ENCODE results near the gene PRDM11.

Gene PRDM11

DNA sequence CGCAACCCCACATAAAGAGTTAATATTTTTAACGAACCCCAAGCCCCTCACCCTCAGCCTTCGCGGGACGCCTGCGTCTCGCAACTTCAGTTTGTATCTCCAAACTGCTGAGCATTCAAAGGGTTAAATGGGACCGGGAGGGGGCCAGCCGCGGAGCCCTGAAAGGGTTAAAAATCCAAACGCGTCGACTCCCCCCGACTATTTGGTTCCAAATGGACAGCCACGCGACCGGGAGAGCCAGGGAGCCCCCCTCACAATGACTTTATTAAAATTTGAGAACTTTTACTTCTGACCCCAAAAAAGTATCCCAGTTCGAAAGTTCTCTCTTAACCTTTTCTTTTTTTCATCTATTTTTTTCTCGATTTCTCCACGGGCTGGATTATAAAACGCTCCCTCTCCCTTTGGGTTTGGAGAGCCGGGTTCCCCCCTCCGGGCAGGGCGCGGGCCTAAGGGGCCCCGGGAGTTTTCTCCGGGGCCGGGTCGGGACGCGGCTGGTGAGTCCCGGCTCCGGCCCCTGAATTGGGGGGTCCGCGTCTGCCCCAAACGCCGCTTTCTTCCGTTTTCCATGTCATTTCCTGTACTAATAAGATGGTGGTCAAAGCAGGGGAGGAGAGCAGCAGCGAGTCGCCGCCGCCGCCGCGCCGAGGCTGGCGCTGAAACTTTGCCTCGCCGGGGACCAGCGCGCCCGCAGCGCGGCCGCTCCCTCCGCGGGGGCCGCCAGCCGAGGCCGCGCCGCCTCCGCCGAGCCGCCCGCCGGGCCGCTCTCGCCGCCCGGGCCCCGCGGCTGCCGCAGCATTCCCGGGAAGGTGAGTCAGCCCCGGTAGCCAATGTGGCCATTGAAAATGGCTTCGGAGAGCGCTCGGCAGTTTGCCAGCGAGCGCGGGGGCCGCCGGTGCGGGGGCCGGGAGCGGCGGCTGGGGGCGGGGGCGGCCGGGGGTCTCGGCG, at the start of gene PRDM11:
Gene PRDM11, plus strand, starts transcription at position 568 of the 945 bp plus-strand sequence. CDS start 35,128 bp downstream, outside the sequence.
- DNase-seq, result peak; percentile 30

DNA sequence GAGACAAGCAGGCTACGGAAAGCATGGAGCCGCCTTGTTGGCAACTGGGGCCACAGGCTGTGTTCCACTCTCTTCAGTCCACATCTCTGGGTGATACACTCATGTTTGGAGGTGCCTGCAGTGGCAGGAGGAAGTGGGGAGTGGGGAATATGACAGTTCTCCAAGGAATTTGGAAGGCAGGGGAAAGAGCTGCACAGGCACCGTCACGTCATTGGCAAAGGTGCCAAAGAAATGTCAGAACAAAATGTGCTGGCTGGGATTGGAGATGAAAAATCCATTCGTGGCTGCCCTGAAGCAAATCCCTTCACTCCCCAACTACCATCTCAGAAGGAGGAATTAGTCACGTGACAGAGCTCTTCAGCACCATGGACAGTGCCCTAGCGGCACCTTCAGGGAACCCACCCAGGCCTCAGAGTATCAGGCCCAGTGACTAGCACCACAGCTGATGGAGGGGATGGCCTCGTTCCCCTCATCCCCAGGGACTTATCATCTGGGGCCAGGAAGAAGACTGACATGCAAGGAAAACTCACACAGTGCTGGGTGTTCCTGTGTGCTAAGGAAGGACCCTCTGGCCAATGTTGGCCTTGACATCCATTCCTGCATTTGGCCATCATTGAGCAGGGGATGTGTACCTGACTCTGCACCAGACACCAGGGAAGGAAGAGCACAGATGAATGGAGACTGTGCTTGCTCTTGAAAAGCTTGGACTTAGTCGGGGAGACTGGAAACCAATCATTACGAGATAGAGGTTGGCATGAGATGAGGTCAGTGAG, 48.5 kb upstream of the PRDM11 start:
- DNase-seq, result no peak

DNA sequence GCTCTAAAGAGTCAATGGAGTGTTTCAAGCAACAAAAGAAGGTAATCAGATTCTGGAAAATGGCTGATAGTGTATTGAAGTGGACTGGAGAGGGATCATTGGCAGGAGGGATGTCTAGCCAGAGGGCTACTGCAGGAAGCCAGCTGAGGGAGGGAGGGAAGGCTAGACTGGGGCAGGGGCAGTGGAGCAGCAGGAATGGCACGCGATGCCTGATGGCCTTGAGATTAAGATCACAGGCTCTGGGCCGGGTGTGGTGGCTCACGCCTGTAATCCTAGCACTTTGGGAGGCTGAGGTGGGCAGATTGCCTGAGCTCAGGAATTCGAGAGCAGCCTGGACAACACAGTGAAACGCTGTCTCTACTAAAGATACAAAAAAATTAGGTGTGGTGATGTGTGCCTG, 47.5 kb upstream of the PRDM11 start:
- DNase-seq, result no peak

DNA sequence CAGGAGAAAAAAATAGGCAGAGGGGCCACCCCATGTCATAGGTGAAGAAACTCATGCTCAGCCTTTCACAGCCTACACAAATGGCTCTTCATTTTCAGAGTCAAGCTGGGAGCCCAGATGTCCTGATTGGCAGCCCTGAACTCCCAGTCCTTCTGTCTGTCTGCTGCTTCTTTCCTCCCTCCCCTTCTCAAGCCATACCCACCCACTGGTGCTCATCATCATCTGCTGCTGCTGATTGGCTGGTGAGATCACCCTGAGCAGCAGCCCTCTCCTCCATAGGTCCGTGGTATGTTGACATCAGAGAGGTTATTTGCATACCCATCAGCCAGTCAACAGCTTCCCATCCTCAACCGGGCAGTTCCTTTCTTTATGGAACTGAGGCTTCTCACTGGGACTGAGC, 46.1 kb upstream of the PRDM11 start:
- no peak for DNase-seq

DNA sequence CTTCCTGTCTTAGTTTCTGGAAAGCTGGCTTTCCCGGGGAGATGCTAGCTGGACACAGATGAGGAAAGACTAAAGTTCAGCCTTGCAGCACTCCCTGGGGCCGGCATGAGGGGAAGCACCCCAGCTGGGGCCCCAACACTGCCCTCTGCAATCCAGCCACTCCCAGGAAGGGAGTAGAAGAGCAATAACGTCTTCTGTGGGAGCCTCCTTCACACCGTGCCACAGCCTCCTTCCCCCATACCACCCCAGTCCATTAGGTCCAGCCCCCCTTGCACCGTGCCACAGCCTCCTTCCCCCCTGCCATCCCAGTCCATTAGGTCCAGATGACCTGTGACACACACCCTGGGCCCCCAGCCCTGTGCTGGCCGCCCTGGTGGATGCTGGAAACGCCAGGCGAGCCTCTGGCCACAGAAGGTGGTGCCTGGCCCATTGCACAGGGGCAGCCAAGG, 44.1 kb upstream of the PRDM11 start:
- DNase-seq, result no peak

DNA sequence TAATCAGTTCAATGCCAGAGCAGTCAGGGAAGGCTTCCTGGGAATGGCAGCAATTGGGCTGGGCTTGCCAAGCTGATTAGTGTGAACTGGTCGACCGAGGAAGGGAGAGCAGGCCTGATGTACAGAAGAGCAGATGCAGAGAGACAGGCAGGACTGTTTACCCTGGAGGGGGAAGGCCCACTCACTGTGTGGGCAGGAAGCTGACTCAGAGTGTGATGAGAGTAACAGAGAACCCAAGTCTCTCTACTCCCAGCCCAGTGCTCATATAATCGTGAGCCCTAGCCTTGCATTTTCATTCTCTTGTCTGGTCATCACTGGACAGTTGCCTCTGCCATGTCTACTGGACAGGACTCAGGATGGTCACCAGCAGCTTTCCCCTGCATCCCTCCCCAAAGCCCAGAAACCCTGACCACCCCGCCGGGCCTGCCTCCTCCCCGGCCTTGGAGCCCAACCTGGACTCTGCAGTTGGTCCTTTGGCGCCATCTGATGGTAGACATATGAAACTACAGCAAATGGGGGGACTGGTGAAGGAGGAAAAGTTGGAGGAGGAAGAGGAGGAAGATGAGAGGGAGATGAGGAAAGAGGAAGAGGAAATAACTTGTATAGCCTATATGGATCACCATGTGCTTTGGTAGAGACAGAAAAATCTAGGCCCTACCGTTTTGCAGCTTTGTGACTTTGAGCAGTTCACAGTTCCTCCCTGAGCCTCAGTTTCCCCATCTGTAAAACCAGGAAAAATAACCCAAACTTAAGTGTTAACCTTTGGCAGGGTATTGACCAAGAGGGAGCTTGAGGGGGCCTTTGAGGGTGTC, 43.4 kb upstream of the PRDM11 start:
- peak; percentile 67 for DNase-seq

DNA sequence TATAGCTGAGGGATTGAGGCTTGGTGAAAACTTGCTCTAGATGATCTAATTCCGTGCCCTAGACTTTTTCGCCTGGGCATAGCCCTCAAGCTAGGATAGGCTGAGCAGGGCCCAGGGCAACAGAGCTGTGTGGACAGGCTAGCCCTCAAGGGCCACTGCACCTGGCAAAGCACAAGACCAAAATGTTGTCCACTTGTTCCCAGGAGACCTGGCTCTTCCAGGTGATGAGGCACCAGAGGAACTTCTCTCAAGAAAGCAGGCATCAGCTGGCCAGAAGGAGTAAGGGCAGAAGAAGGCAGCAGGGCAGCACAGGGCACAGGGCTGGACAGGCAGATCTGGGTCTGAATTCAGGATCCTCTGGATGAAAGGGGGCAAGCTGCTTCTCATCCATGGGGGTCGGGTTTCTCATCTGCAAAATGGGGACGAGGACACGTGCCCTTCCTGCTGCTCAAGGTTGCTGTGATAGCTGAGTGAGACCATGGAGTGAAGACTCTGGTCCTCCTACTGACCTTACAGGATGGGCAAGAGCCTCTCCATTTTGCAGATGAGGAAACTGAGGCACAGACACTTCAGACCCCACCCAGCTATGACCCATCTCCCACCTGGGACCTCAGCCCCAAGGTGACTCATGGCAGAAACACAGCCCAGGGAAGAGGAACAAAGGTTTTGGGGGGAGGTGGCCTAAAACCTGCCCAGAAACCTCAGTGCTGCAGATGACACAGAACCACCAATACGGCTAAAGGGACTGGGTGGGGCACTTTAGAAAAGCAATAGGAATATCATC, 42.2 kb upstream of the PRDM11 start:
- DNase-seq, result no peak

DNA sequence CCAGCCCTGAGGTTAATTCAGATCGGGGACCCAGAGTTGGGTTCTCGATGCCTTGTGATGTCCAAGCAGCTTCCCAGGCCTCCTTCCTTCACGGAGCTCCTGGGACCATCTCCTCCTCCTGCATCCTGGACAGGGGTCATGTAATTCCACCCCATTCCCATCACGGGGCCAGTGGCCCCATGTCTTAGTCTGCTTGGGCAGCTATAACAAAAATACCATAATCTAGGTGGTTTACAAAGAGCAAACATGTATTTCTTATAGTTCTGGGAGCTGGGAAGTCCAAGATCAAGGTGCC, 41.7 kb upstream of the PRDM11 start:
- no peak for DNase-seq

DNA sequence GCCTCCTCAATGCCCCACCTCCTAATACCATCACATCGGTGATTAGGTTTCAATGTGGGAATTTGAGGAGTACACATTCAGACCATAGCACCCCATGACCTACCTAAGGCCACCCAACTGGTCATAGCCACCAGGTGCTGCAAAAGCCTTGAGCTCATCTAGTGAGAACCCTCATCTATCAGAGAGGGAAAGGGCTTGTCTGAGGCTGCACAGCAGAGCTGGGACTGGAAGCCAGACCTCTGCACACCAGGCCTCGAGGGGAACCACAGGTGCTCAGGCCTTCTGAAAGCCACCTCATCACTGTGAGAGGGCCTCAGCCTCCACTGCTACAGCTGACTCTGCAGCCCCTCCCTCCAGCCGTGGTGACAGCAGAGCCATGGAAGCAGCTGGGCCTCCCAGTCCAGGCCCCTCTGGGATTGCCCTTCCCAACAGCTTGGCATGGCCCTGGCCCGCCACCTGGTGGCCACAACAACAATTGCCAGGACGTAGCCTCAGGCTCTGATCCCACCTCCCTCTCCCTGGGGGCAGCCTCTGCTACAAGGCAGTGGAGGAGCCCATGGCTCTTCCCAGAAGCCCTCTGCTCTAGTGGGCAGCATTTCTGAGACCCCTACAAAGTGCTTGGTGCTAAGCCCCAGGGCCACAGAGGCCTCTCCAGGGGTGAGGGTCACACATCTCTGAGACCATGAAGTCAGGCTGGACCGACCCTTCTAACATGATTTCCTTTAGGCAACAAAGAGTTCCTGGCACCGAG, 41.0 kb upstream of the PRDM11 start:
- DNase-seq, result peak; percentile 67

DNA sequence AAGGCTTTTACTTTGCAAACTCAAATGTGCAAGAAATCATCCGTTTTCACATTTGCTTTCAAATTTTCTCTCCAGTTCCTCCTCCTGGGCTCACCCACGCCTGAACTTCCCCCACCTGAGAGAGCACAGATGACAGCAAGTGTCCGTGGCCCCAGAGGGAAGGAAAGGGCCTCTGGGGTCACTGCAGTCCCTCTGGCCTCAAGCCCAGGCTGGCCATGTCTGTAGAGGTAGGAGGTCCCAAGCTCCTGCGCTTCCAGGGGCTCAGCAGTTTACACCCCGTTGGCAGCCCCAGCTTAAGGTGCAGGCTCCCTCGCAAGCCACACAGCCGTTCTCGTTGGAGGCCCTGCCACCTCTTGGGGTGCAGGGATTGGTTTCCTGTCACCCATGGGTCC, 40.5 kb upstream of the PRDM11 start:
- no peak for DNase-seq

DNA sequence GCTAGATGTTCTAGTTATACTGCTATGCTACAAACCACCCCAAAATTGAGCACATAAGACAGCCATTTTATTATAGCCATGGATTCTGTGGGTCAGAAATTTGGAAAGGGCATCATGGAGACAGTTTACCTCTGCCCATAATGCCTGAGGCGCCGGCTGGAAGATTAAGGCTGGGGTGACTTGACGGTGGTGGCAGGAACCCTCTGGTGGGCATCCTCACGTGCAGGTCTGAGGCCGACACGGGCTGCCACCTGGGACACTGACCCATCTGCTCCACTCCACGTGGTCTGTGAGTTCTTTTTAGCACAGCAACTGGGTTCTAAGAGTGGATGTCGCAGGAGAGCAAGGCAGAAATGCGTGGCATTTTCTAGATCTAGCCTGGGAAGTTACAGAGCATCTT, 40.0 kb upstream of the PRDM11 start:
- DNase-seq, result no peak

DNA sequence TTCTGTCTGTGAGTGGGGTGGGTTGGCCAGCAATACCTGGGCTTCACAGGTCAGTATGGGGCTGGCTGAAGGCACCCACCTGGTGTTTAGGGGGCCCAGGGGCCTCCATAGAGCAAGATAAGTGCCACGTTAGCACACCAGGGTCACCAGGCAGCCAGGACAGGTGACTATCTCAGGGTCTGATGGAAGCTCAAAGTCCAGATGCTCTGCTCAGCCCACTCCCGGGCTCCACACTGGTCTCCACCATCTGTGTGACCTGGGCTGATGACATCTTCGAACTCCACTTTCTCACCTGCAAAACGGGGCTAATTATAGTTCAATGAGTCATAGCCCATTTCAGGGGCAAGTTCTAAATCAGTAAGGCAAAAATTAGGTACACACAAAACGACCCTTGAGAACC, 39.4 kb upstream of the PRDM11 start:
- DNase-seq, result no peak

DNA sequence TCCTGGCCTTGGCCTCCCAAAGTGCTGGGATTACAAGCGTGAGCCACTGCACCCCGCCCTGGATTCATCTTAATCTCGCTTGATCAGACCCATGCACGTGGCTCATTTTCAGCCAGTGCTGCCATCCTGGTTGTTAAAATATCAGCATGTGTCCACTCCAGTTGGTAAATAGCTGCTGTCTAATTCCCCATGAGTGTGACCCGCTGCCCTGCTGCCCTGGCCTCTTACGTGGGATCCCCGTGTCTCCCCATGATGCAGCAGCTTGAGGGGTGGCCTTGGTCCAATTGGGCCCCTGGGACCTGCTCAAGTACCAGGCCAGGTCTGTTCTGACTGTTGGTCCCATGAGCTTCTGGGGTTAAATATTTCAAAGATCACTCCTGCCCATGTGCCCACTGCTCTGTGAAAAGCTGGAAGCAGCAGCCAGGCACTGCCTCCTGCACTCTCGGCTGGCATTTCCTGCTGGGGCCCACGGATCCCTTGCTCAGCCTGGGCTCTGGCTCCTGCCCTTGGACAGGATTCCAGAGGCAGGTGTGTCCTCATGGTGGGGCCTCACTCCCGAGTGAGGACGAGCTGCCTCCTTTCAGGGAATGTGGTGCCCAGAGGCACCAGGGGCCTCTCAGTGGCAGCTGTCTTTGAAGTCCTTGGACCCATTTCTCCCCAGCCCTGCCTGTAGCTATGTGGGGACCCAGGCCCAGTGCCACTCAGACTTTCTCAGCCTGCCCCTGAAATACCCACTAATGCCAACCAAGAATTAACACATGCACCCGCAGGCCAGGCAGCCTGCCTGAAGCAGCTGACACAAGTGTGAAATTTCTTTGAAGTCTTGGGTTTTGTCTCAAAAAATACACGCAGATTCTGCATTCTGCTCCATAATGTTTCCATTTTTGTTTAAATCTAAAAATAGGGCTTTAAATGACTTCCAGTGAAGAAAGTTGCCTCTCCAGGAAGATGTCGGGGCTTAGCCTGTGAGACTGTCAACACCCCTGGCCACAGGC, 38.1 kb upstream of the PRDM11 start:
- no peak for DNase-seq

DNA sequence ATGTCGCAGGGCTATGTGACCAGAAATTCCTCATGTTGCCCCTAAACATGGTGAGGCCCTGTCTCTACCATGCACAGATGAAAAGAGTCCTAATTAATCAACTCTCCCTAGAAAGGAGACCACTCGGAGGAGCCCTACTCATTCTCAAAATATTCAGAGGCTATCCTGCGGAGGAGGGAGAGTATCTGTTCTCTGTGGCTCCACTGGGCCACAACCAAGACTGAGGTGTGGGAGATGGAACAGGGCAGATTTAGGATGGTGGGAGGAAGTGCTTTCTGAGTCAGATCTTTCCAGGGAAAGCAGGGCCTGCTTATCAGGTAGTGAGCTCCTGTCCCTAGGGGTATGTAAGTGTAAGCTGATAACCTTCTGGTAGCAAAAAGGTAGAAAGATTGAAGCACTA, 37.0 kb upstream of the PRDM11 start:
- DNase-seq, result no peak

DNA sequence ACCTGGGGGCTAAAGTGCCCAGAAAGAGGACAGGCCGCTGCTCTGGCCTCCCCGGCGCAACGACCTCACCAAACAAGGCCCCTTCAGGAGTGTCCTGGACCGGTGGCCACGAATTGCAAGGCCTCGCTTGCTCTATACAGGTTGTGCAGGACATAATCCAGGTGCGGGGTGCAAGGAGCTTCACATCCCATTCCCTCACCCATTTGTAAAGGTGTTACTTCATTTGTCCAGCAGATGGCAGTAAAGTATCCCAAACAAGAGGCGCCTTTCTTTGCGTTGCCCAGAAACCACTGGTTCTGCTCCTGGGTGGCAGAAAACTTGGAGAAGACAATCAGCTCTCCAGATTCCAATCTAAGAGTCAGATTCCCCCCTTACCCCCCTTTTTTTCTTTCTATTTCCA, 35.9 kb upstream of the PRDM11 start:
- no peak for DNase-seq

DNA sequence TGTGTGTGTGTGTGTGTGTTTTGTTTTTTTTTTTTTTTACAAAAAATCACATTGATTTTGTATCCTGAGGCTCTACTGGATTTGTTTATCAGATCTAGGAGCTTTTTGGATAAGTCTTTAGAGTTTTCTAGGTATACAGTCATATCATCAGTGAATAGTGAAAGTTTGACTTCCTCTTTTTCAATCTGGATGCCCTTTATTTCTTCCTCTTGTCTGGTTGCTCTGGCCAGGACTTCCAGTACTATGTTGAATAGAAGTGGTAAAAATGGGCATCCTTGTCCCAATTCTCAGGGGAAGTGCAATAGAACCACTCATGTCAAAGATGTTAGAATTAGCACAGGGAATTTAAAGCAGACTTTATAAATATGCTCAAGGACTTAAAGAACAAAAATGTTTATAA, 32.6 kb upstream of the PRDM11 start:
- no peak for DNase-seq

DNA sequence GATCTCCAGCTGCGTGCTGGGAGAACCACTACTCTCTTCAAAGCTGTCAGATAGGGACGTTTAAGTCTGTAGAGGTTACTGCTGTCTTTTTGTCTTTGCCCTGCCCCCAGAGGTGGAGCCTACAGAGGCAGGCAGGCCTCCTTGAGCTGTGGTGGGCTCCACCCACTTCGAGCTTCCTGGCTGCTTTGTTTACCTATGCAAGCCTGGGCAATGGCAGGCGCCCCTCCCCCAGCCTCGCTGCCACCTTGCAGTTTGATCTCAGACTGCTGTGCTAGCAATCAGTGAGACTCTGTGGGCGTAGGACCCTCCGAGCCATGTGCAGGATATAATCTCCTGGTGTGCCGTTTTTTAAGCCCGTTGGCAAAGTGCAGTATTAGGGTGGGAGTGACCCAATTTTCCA, 18.6 kb upstream of the PRDM11 start:
- DNase-seq, result peak; percentile 13

DNA sequence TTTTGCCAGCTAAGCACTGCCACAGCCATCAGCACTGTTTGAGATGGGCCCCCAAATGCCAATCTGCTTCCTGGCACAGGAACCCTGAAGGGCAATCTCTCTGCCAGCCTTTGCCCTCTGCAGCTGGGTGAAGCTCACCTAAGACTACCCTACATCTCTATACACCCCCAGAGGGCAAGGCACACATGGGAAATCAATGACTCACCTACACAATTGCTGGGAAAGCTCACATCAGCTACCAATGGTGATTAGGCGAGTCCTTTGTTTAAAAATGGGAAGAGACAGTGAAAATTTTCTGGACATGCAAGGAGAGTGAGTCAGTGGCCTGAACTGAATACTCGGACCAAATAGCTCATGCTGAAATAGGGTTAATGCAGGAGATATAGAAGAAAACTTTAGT, 12.6 kb upstream of the PRDM11 start:
- DNase-seq, result no peak

DNA sequence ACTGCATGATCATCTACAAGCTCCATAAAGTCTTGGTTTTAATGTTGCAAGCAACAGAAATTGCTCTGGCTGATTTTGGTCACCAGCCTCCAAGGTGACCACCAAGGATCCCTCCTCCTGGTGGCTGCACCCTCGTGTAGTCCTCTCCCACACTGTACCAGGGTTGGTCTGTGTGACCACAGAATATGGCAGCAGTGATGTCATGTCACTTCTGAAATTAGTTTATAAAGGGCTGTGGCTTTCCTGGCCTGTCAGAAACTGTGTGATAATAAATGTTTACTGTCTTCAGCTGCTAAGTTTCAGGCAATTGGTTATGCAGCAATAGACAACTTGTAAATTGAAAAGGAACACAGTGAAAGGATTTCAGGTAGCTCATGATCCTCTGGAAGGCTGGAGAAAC, 5.3 kb upstream of the PRDM11 start:
- DNase-seq, result peak; percentile 17

DNA sequence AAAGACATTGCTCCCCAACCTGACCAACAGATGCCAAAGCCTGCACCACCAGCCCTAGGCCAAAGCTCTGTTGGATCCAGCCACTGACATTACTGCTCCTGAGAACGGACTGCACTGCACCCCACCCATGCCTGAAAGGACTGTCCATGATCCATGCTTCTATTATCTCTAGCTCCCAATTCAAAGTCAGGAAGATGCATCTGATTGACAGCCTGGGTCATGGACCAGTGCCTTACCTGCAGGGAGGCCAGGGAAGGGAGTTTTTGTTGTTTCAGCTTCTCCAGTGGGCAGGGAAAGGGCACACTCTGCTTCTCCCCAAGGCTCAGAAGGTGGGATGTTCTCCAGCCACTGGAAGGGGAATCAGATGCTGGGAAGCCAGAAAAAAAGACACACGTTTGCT, 4.8 kb upstream of the PRDM11 start:
- peak; percentile 17 for DNase-seq
